Measurements from ENCODE around the gene PGM2L1.

DNA sequence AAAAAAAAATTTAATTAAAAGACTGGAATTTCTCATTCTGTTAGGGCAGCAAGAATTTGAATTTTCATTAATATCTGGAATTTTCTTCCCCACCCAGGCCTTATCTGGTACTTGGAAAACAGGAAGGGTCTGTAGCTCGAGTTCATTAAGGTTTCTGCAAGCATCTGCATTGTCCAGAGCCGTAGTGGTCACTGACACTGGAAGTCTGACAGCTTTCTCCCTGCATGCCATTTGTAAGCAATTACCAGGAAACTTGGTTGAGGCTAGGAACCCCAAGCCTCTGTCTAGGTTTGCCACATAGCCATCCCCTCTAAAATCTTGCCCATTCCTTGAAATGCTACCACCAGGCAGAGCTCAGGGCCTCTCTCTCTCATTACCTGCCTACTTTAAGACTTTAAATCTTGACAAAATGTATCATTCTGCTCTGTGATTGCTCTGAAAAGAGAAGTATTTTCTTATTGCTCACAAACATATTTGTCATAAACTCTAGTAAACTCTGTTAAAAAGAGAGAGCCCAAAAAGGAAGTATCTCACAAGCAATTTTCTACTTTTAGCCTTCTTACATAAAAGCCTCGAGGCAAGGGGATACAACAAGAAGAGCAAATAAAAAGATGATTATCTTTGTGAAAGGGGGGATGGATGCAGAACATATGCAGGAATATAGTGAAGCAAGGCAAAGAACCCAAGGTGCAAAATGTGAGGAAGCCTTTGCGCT lies 5.5 kb upstream of the PGM2L1 start:
- TF ChIP-seq CTCF (IDR thresholded peaks at IDR 0.05): no peak
- no peak for TF ChIP-seq POLR2A (IDR thresholded peaks at IDR 0.05)

Measured in lower leg skin (tissue), 3 donors.